Psoas muscle (tissue), 8 donors: Measurements from ENCODE around the gene ADRA2A. TPM values are rescaled to one million over a fixed set of nuclear protein-coding genes. Genes with fewer than 3 reads are reported as not detected.

Experiments
- ATAC-seq, 4 donors: fragments of 200-7000 bp; cut with Tn5 transposase; one replicate each; pipeline ENCODE4 v1.9.1; 2020; ENCODE audit warnings: moderate library complexity in 3 of 4, mild to moderate bottlenecking in 2 of 4
- DNase-seq, 2 donors: peaks; one replicate each; pipeline ENCODE4 v3.0.0-alpha.2; 2020
- H3K27ac ChIP-seq: fragments of 200-600 bp; one replicate; pipeline ENCODE4 v1.8.0; 2022
- H3K27me3 ChIP-seq, 3 donors: fragments of 200-600 bp in 1 of 3; one replicate each; pipeline versions ENCODE4 v1.6.1 to v1.8.0; 2013 to 2022; ENCODE audit warnings: low read length in 2 of 3, mild to moderate bottlenecking in 2 of 3, moderate library complexity in 1 of 3; ENCODE audit not compliant: insufficient read depth in 3 of 3
- H3K36me3 ChIP-seq, 2 donors: fragments of 200-600 bp in 1 of 2; one replicate each; pipeline versions ENCODE4 v1.6.1 to v1.8.0; 2013 to 2022; ENCODE audit warnings: low read depth in 1 of 2, mild to moderate bottlenecking in 1 of 2, moderate library complexity in 1 of 2; ENCODE audit not compliant: insufficient read depth in 1 of 2
- H3K4me1 ChIP-seq: fragments of 200-600 bp; one replicate; pipeline ENCODE4 v1.8.0; 2022
- H3K4me3 ChIP-seq: fragments of 200-600 bp; one replicate; pipeline ENCODE4 v1.8.0; 2022; ENCODE audit warnings: mild to moderate bottlenecking
- H3K9me3 ChIP-seq: fragments of 200-600 bp; one replicate; pipeline ENCODE4 v1.8.0; 2022
- CTCF ChIP-seq: fragments of 200-600 bp; IDR thresholded peaks from one replicate; pipeline ENCODE4 v1.8.0; 2022; ENCODE audit warnings: antibody characterized with exemption
- WGBS, 3 donors: extraction: QIAGEN DNeasy Blood & Tissue Kit; methylation state at CpG; one replicate each; pipeline versions ENCODE4 v1.1.6 to v1.1.7; 2013; 5-methylcytosine and 5-hydroxymethylcytosine counted together
- intact Hi-C, 2 donors: fragments of 100-400 bp; cut with DNase I; formaldehyde crosslinking; loops; one replicate each; pipeline versions ENCODE4 v1.11.0 to v1.14.2; 2022
- polyA plus RNA-seq, 3 donors: library from polyadenylated mRNA; stranded (reverse); fragments of 200-250 nt; gene quantifications; one replicate each; pipeline ENCODE4 v1.2.3, GENCODE V29; 2013
- total RNA-seq, 4 donors: library from RNA; stranded (reverse); fragmentation: NEBNext Ultra II Directional in 2 of 4; extraction: Animal tissue kit (Norgen Biotek cat#: 25700) in 2 of 4; gene quantifications; one replicate each; pipeline versions ENCODE4 v1.2.1 to v1.2.4, GENCODE V29; 2021 to 2023
- donor health status: healthy with polysubstance abuse.
- donor health status: DM: no; HTN: no; CAD: no; lungs with moderate emphysema.
- donor health status: Bipolar disorder and iron deficiency.
- donor health status: healthy.
- donor health status: DM: yes; HTN: yes; CAD: no.
- donor health status: DM: no; HTN: no; CAD: no.
- donor health status: DM: no; HTN: no; CAD: no.
- donor health status: DM: yes; HTN: yes; CAD: no.

ADRA2A gene
- total and polyA plus RNA-seq, 7 donors = 0.12 to 17.2 (median 0.45) TPM

- DNase-seq = no peak
- intact Hi-C loops = loop anchor here in 1 of 2 donors (10.0 kb wide), 1 partner anchor 279 kb away; no protein-coding TSS in a partner anchor
- 73 to 79% (median 75%) methylated on average over 2 to 6 of the region's 6 CpGs for WGBS, 3 donors
Measured at GRCh38 chr10:111085690-111086353, 9.0 kb downstream of the ADRA2A start.

GRCh38 chr10:111086574-111086973 lies 9.7 kb downstream of the ADRA2A start:
- Histone ChIP-seq H3K4me3 (no peak overlapping the region), H3K27ac (no peak overlapping the region), H3K9me3 (no peaks in the 10 kb centered on the region), H3K27me3 (no peaks in the 10 kb centered on the region), H3K4me1 (no peaks in the 10 kb centered on the region), H3K36me3 (no peaks in the 10 kb centered on the region)
- WGBS, 3 donors = 62 to 67% (median 65%) methylated on average over 3 of the region's 3 CpGs
- no peak for TF ChIP-seq CTCF
- no peak for ATAC-seq
- no peak for DNase-seq
- intact Hi-C loops = loop anchor here in 1 of 2 donors (10.0 kb wide), 1 partner anchor 278 kb away; no protein-coding TSS in a partner anchor

More at GRCh38 chr10:111085690-111086353, 9.0 kb downstream of the ADRA2A start:
- no peak overlapping the region for H3K27ac ChIP-seq
- H3K4me3 ChIP-seq = no peak overlapping the region
- no peaks in the 10 kb centered on the region for H3K4me1 ChIP-seq
- TF ChIP-seq CTCF = no peak
- H3K36me3 ChIP-seq = no peaks in the 10 kb centered on the region
- no peaks in the 10 kb centered on the region for H3K27me3 ChIP-seq
- ATAC-seq = no peak
- H3K9me3 ChIP-seq = no peaks in the 10 kb centered on the region

DNA sequence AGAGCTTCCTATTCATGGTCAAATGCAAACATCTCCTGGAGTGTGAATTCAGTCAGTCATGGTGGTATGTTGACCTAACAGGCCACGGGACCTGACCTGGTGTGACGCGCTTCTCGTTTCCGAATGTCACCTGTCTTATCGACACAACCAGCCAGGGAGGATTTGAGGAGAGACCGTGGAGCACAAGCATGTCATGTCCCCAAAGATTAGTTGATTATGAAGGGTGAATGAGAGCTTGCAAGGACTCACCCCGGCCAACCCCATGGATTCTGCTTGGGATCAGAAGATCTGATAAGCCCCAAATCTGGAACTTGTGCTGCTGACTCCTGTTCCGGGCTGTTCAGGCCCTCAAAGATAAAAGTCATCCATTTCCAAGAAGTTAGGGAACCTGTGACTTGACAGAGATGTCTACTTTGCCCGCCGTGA lies 10.5 kb downstream of the ADRA2A start:
- ATAC-seq = no peak
- no peak for DNase-seq
- Histone ChIP-seq H3K36me3 (no peaks in the 10 kb centered on the region), H3K9me3 (no peaks in the 10 kb centered on the region), H3K27ac (no peak overlapping the region), H3K27me3 (no peaks in the 10 kb centered on the region), H3K4me1 (no peaks in the 10 kb centered on the region), H3K4me3 (no peak overlapping the region)
- intact Hi-C loops = loop anchor here in 1 of 2 donors (10.0 kb wide), 1 partner anchor 277 kb away; no protein-coding TSS in a partner anchor
- TF ChIP-seq CTCF = no peak
- WGBS, 3 donors = 87 to 92% (median 91%) methylated on average over 11 of the region's 11 CpGs

DNA sequence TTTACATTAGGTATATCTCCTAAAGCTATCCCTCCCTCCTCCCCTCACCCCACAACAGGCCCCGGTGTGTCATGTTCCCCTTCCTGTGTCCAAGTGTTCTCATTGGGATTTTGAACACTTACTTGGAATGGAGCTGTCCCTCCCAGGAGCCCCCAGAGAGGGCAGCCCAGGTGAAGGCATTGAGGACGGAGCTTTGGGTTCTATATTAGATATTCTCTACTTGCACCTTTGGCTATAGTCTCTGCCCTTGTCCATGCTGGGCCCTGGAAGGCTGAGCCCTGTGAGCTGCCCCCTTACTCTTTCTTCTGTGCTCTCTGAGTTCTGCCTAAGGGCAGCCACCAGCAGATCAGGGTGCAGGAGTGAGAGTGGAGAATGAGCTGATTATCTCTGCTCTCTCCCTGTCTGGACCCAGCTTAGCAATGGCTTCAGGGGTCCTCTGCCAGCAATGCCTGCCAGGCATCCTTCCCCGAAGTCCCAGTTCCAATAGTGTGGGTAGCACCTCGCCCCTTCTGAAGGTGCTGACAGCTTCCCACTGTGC lies 11.2 kb downstream of the ADRA2A start:
- Histone ChIP-seq H3K9me3 (no peaks in the 10 kb centered on the region), H3K27ac (no peak overlapping the region), H3K36me3 (no peaks in the 10 kb centered on the region), H3K4me1 (no peaks in the 10 kb centered on the region), H3K27me3 (no peaks in the 10 kb centered on the region), H3K4me3 (no peak overlapping the region)
- ATAC-seq (no peak), DNase-seq (no peak)
- intact Hi-C loops = loop anchor here in 1 of 2 donors (10.0 kb wide), 1 partner anchor 277 kb away; no protein-coding TSS in a partner anchor
- 89 to 92% (median 90%) methylated on average over 4 of the region's 4 CpGs for WGBS, 3 donors
- no peak for TF ChIP-seq CTCF
